CD4-positive, alpha-beta T cell (primary cell): ENCODE results near the gene PSAT1. TPM values are rescaled to one million over a fixed set of nuclear protein-coding genes. Genes with fewer than 3 reads are reported as not detected.
A peak's percentile ranks its signal among the peaks of the same experiment; 100 is the strongest.

ENCODE experiments used
- ATAC-seq: fragments of 200-7000 bp; cut with Tn5 transposase; one replicate; pipeline ENCODE4 v1.10.0; 2022; ENCODE audit warnings: mild to moderate bottlenecking; ENCODE audit not compliant: poor library complexity
- CTCF ChIA-PET: fragments of 350-600 bp; sonication (Branson Sonifier 250); formaldehyde crosslinking; loops from one replicate; lab custom pipeline; 2021; ENCODE audit warnings: antibody characterized with exemption, inconsistent platforms; lab: Charles Lee
- POLR2A ChIA-PET: fragments of 350-600 bp; sonication (Branson Sonifier 250); formaldehyde crosslinking; loops from one replicate; lab custom pipeline; 2021; ENCODE audit warnings: antibody characterized with exemption, inconsistent platforms; lab: Charles Lee
- DNase-seq, 14 experiments: peaks; one replicate each; pipeline ENCODE4 v3.0.0-alpha.2; 2013 to 2020; ENCODE audit warnings: mixed read lengths in 2 of 14
- H3K27ac ChIP-seq, 2 donors: one replicate each; pipeline versions ENCODE4 v1.5.1 to v1.7.0; 2013; ENCODE audit warnings: low read length in 2 of 2, low read depth in 1 of 2, mild to moderate bottlenecking in 1 of 2
- H3K27me3 ChIP-seq, 2 experiments: 1 replicate in 1 of 2; 2 replicates in 1 of 2; pipeline versions ENCODE4 v1.6.1 to v1.7.0; 2013; ENCODE audit warnings: low read length in 2 of 2, control low read depth in 1 of 2, mild to moderate bottlenecking in 1 of 2, moderate library complexity in 1 of 2; ENCODE audit not compliant: insufficient read depth in 2 of 2, control insufficient read depth in 1 of 2
- H3K36me3 ChIP-seq: one replicate; pipeline ENCODE4 v1.6.1; 2013; ENCODE audit warnings: low read length, control low read depth; ENCODE audit not compliant: insufficient read depth
- H3K4me1 ChIP-seq: one replicate; pipeline ENCODE4 v1.6.1; 2013; ENCODE audit warnings: low read length, control low read depth; ENCODE audit not compliant: insufficient read depth
- H3K4me3 ChIP-seq: one replicate; pipeline ENCODE4 v1.5.1; 2013; ENCODE audit warnings: mild to moderate bottlenecking, low read length, moderate library complexity
- H3K9me3 ChIP-seq, 2 experiments: 1 replicate in 1 of 2; 2 replicates in 1 of 2; pipeline versions ENCODE4 v1.6.1 to v1.7.0; 2013; ENCODE audit warnings: low read length in 2 of 2, mild to moderate bottlenecking in 2 of 2, control low read depth in 1 of 2, moderate library complexity in 1 of 2; ENCODE audit not compliant: control insufficient read depth in 1 of 2, insufficient read depth in 1 of 2
- H3K27ac Mint-ChIP-seq: one replicate; pipeline ENCODE4 v1.8.0; 2020; ENCODE audit warnings: mixed read lengths
- H3K27me3 Mint-ChIP-seq: one replicate; pipeline ENCODE4 v1.8.0; 2021; ENCODE audit warnings: mixed read lengths
- H3K36me3 Mint-ChIP-seq: one replicate; pipeline ENCODE4 v1.8.0; 2021; ENCODE audit warnings: low read depth, mixed read lengths
- H3K4me1 Mint-ChIP-seq: one replicate; pipeline ENCODE4 v1.8.0; 2021; ENCODE audit warnings: low read depth, mixed read lengths
- H3K4me3 Mint-ChIP-seq: one replicate; pipeline ENCODE4 v1.8.0; 2020; ENCODE audit warnings: mild to moderate bottlenecking, mixed read lengths
- H3K9me3 Mint-ChIP-seq: one replicate; pipeline ENCODE4 v1.8.0; 2020; ENCODE audit warnings: mixed read lengths
- CTCF ChIP-seq: fragments of 200-600 bp; IDR thresholded peaks from one replicate; pipeline ENCODE4 v1.8.0; 2022; ENCODE audit warnings: antibody characterized with exemption, mild to moderate bottlenecking
- intact Hi-C, 2 experiments: fragments of 100-400 bp; cut with DNase I in 1 of 2; cut with micrococcal nuclease in 1 of 2; formaldehyde crosslinking; loops; one replicate each; pipeline versions ENCODE4 v1.15.1 to v1.9.0; 2023 to 2025; cut with DNase I, micrococcal nuclease
- total RNA-seq, 174 experiments: library from RNA in 2 of 174; stranded (reverse) in 2 of 174; gene quantifications; one replicate each; pipeline ENCODE4 v1.2.3 and lab custom pipeline; 2021 to 2026

PSAT1 gene
- total RNA-seq, 2 experiments from 2014 or later = 0.30 to 0.61 TPM

GRCh38 chr9:78363221-78363620, 66.3 kb downstream of the PSAT1 start:
- ChIA-PET POLR2A (no interaction called here), CTCF (no interaction called here)
- Mint-ChIP-seq H3K4me3 (no peak overlapping the region), H3K27me3 (peaks cover 5% of the 10 kb centered on the region), H3K27ac (no peak overlapping the region), H3K4me1 (no peaks in the 10 kb centered on the region), H3K9me3 (no peaks in the 10 kb centered on the region), H3K36me3 (no peaks in the 10 kb centered on the region)
- Histone ChIP-seq H3K27me3 (no peaks in the 10 kb centered on the region), H3K36me3 (no peaks in the 10 kb centered on the region), H3K4me1 (no peaks in the 10 kb centered on the region), H3K27ac (no peak overlapping the region), H3K9me3 (peaks cover 0 to 3% of the 10 kb centered on the region in 2 experiments), H3K4me3 (no peak overlapping the region)
- ATAC-seq = no peak
- no peak for DNase-seq
- intact Hi-C loops = no loop called here
- TF ChIP-seq CTCF = no peak

- H3K4me1 ChIP-seq = no peaks in the 10 kb centered on the region
- H3K4me1 Mint-ChIP-seq = no peaks in the 10 kb centered on the region
- CTCF ChIA-PET = no interaction called here
- peaks cover 24% of the 10 kb centered on the region for H3K27me3 Mint-ChIP-seq
- POLR2A ChIA-PET = interaction anchor here (0.6 kb wide), 1 partner anchor 1821 kb away, joined by 4 read pairs; no protein-coding TSS in a partner anchor
- ATAC-seq (no peak), DNase-seq (no peak)
- no peak overlapping the region for H3K4me3 Mint-ChIP-seq
- H3K36me3 ChIP-seq = no peaks in the 10 kb centered on the region
- intact Hi-C loops = loop anchor here in 1 of 2 experiments (5.0 kb wide), 1 partner anchor 934 kb away; no protein-coding TSS in a partner anchor
- no peak overlapping the region for H3K4me3 ChIP-seq
- H3K9me3 Mint-ChIP-seq = no peaks in the 10 kb centered on the region
- no peaks in the 10 kb centered on the region for H3K9me3 ChIP-seq
- H3K27ac Mint-ChIP-seq = no peak overlapping the region
- no peaks in the 10 kb centered on the region for H3K27me3 ChIP-seq
- peak; percentile 23 for TF ChIP-seq CTCF
- no peaks in the 10 kb centered on the region for H3K36me3 Mint-ChIP-seq
- H3K27ac ChIP-seq = no peak overlapping the region
Observed at GRCh38 chr9:78365748-78366697, 69.1 kb downstream of the PSAT1 start.

- H3K4me1 Mint-ChIP-seq = no peaks in the 10 kb centered on the region
- CTCF ChIA-PET = no interaction called here
- no peaks in the 10 kb centered on the region for H3K9me3 Mint-ChIP-seq
- no peak overlapping the region for H3K27ac Mint-ChIP-seq
- Histone ChIP-seq H3K36me3 (no peaks in the 10 kb centered on the region), H3K9me3 (no peaks in the 10 kb centered on the region), H3K4me1 (no peaks in the 10 kb centered on the region), H3K4me3 (no peak overlapping the region), H3K27me3 (no peaks in the 10 kb centered on the region), H3K27ac (no peak overlapping the region)
- H3K36me3 Mint-ChIP-seq = no peaks in the 10 kb centered on the region
- POLR2A ChIA-PET = no interaction called here
- H3K4me3 Mint-ChIP-seq = no peak overlapping the region
- intact Hi-C loops = loop anchor here in 1 of 2 experiments (5.0 kb wide), 1 partner anchor 935 kb away; no protein-coding TSS in a partner anchor
- DNase-seq = no peak
- ATAC-seq = no peak
- no peak for TF ChIP-seq CTCF
- peaks cover 30% of the 10 kb centered on the region for H3K27me3 Mint-ChIP-seq
Observed at GRCh38 chr9:78366827-78367226, 69.9 kb downstream of the PSAT1 start.
